Measurements from ENCODE around the gene ZNF777. TPM values are rescaled to one million over a fixed set of nuclear protein-coding genes. Genes with fewer than 3 reads are reported as not detected.

The ZNF777 gene
- total and polyA plus RNA-seq, 9 of the 15 experiments (the other 6 are each of a cell fraction or from before 2014, with no cell fraction given): 0.11 to 32.6 (median 9.0) TPM

DNA sequence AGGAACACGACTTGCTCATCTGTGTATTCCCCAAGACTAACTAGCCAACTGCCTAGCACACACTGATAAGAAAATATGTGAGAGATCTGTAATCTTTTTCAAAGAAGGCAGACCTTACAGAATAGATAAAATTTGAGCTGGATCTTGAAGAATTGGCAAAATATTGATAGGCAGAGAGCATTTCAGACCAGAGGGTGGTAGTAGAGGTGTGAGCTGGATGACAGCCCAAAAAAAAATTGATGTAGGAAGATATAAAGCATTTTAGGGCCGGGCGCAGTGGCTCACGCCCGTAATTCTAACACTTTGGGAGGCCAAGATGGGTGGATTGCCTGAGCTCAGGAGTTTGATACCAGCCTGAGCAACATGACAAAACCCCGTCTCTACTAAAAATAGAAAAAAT lies 37.9 kb upstream of the ZNF777 start:
- FAIRE-seq (no peak), ATAC-seq (no peak), DNase-seq (ENCODE audit: extremely low read depth in 1 of 4, low spot score in 3 of 4) (peak in 1 of 4 experiments; percentile 35)
- H3K27ac ChIP-seq (ENCODE audit: extremely low read depth, low read depth, low read length): no peak overlapping the region
- TF ChIP-seq MYC (IDR thresholded peaks at IDR 0.05; ENCODE audit: low read depth, low read length) (0 out of 2 replicates have a peak, but pooled peaks have one; percentile 19), MYC (CRISPR knock-in tag; IDR thresholded peaks at IDR 0.05; ENCODE audit: borderline replicate concordance, low read depth) (no peak), HDAC2 (IDR thresholded peaks at IDR 0.05) (0 out of 2 replicates have a peak, but pooled peaks have one; percentile 5), HMBOX1 (IDR thresholded peaks at IDR 0.05) (peak; percentile 48; the same call in 1 of the 2 replicates), SAFB2 (IDR thresholded peaks at IDR 0.05; ENCODE audit: borderline replicate concordance, low read depth, low read length, severe bottlenecking) (no peak), NFIC (IDR thresholded peaks at IDR 0.05) (peak; percentile 8; the same call in 1 of the 2 replicates), POLR2AphosphoS5 (IDR thresholded peaks at IDR 0.05; ENCODE audit: control insufficient read depth, insufficient read depth, low read depth, low read length) (no peak)
- TF ChIP-seq, protein P1, sequence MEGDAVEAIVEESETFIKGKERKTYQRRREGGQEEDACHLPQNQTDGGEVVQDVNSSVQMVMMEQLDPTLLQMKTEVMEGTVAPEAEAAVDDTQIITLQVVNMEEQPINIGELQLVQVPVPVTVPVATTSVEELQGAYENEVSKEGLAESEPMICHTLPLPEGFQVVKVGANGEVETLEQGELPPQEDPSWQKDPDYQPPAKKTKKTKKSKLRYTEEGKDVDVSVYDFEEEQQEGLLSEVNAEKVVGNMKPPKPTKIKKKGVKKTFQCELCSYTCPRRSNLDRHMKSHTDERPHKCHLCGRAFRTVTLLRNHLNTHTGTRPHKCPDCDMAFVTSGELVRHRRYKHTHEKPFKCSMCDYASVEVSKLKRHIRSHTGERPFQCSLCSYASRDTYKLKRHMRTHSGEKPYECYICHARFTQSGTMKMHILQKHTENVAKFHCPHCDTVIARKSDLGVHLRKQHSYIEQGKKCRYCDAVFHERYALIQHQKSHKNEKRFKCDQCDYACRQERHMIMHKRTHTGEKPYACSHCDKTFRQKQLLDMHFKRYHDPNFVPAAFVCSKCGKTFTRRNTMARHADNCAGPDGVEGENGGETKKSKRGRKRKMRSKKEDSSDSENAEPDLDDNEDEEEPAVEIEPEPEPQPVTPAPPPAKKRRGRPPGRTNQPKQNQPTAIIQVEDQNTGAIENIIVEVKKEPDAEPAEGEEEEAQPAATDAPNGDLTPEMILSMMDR (IDR thresholded peaks at IDR 0.05 in 2 of 3, conservative IDR thresholded peaks at IDR 0.05 in 1 of 3; ENCODE audit: insufficient read depth in 2 of 3, low read depth in 1 of 3, low read length in 3 of 3): peak in 2 of 3 experiments; percentile 15 to 20; a peak in 3 of 6 replicates
- H3K9me3 ChIP-seq (replicated peaks; ENCODE audit: control insufficient read depth, insufficient read depth, low read depth, low read length): no peaks in the 10 kb centered on the region
- ChIA-PET CTCF (ENCODE audit: low intra/inter-chr PET ratio) (interaction anchor here (1.3 to 1.7 kb wide), 2 partner anchors 77 to 259 kb away, joined by 4 to 7 read pairs; partner anchors contain the start of gene ZNF212), POLR2A (interaction anchor here (0.6 to 2.0 kb wide), 2 partner anchors 126 to 363 kb away, joined by 4 to 6 read pairs; no protein-coding TSS in a partner anchor)
- H2AFZ ChIP-seq (ENCODE audit: low read depth, low read length): peak overlapping the region; percentile 85; the same call in 1 of the 2 replicates
- BruUV-seq (replicated peaks): no TSS peak
- no peak overlapping the region for H3K4me3 ChIP-seq
- peaks cover 33% of the 10 kb centered on the region for H3K79me2 ChIP-seq (ENCODE audit: control insufficient read depth, insufficient read depth, low read length)
- 52% methylated on average over 6 of the region's 6 CpGs for WGBS (ENCODE audit: insufficient coverage, low coverage, missing lambda C conversion rate)
- peaks cover 5 to 16% of the 10 kb centered on the region in 2 experiments; a peak in 3 of 5 replicates for H3K27me3 ChIP-seq (ENCODE audit: control insufficient read depth in 2 of 2, insufficient read depth in 2 of 2, low read length in 2 of 2)
- no peak overlapping the region for H3K4me2 ChIP-seq (ENCODE audit: insufficient read depth, low read length)
- peaks cover 6% of the 10 kb centered on the region for H3K9me1 ChIP-seq (ENCODE audit: control insufficient read depth, insufficient read depth, low read length)
- peaks cover 18% of the 10 kb centered on the region; the same call in 2 of the 3 replicates for H3K36me3 ChIP-seq (ENCODE audit: control insufficient read depth, insufficient read depth, low read length)
- H3K9ac ChIP-seq (ENCODE audit: insufficient read depth in 1 of 2, low read depth in 2 of 2, low read length in 2 of 2): no peak overlapping the region
- peaks cover 5% of the 10 kb centered on the region for H4K20me1 ChIP-seq (replicated peaks; ENCODE audit: control insufficient read depth, insufficient read depth, low read length)
- in situ Hi-C loops (cut with MboI): no loop called here
- peaks cover 31 to 34% of the 10 kb centered on the region in 2 experiments for H3K4me1 ChIP-seq (replicated peaks in 1 of 2; ENCODE audit: control insufficient read depth in 2 of 2, insufficient read depth in 2 of 2, low read length in 2 of 2)
- intact Hi-C loops (cut with micrococcal nuclease): loop anchor here (5.0 kb wide), 3 partner anchors 98 to 517 kb away; partner anchors contain the start of gene ZNF282

Data from K562 (cell line).